IPS-15b (cell line): Measurements from ENCODE around the gene THSD7B.

ENCODE experiments used
- H3K27me3 ChIP-seq: one replicate; pipeline ENCODE4 v1.6.1; 2013; ENCODE audit warnings: low read length; ENCODE audit not compliant: control insufficient read depth, insufficient read depth
- H3K36me3 ChIP-seq: one replicate; pipeline ENCODE4 v1.6.1; 2013; ENCODE audit warnings: low read length; ENCODE audit not compliant: control insufficient read depth, insufficient read depth
- H3K4me1 ChIP-seq: one replicate; pipeline ENCODE4 v1.6.1; 2013; ENCODE audit warnings: mild to moderate bottlenecking, low read length; ENCODE audit not compliant: control insufficient read depth, insufficient read depth
- H3K4me3 ChIP-seq: one replicate; pipeline ENCODE4 v1.5.1; 2013; ENCODE audit warnings: low read depth, low read length
- H3K9ac ChIP-seq: one replicate; pipeline ENCODE4 v1.6.1; 2013; ENCODE audit warnings: low read depth, mild to moderate bottlenecking, low read length
- H3K9me3 ChIP-seq: one replicate; pipeline ENCODE4 v1.6.1; 2013; ENCODE audit warnings: mild to moderate bottlenecking, low read length; ENCODE audit not compliant: control insufficient read depth, insufficient read depth

THSD7B gene

DNA sequence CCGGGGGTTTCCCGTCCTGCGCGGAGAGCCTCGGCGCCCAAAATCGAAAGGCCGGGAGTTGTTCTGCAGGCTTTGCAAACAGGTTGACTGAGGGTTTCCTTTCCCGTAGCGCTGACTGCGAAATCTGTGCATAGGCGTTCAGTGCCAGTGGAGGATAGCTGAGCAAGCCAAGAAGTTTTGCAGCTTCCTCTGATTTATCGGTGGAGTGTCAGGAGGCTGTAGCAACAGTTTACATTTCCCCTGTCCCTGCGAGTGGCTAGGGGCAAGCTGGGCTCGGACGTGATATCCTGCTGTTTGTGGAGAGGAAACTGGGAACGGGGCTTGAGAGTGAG lies 694 bp downstream of the THSD7B start:
- H3K4me3 ChIP-seq: peak overlapping the region; percentile 67
- no peaks in the 10 kb centered on the region for H3K9me3 ChIP-seq
- H3K36me3 ChIP-seq: no peaks in the 10 kb centered on the region
- H3K4me1 ChIP-seq: peaks cover 7% of the 10 kb centered on the region
- H3K9ac ChIP-seq: peak overlapping the region; percentile 43
- peaks cover 60% of the 10 kb centered on the region for H3K27me3 ChIP-seq

DNA sequence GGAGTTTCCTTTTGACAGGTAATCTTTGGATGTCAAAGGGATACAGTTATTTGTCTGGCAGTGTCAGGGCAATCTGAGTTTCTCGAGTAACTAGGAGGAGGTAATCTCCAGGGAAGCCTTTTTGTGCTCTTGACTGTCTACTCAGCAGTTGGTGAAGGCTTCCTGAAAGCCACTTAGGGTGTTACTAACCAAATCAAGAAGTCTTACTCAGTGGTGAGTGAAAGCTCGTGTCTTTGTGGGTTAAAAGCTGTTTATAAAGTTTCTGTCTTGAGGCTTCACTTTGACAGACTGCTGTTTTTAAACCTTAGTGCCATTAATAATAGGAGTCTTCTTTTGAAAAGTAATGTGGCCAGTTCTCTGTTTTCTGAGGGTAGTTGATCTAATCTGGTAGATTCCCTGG lies 1.7 kb downstream of the THSD7B start:
- Histone ChIP-seq H3K4me3 (peak overlapping the region; percentile 67), H3K27me3 (peaks cover 60% of the 10 kb centered on the region), H3K4me1 (peaks cover 7% of the 10 kb centered on the region), H3K9me3 (no peaks in the 10 kb centered on the region), H3K9ac (no peak overlapping the region), H3K36me3 (no peaks in the 10 kb centered on the region)

DNA sequence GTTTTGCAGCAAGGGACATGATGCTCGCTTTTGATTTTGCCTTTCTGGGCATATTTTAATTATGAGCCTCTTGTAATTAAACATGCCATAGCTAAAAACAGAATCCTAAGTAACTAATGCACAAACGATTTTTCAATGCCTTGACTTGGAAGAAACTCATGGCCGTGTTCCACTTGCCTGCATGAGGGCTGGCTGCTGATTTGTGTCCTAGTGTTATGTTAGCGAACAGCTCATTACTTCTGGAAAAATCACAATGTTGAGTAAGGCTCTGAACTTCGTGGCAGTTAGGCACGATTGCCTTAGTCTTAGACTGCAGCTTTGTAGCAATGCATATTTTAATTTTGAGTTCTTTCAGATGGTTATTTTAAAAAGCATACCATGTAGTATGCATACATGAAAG lies 4.5 kb downstream of the THSD7B start:
- peaks cover 33% of the 10 kb centered on the region for H3K27me3 ChIP-seq
- H3K36me3 ChIP-seq: no peaks in the 10 kb centered on the region
- no peak overlapping the region for H3K9ac ChIP-seq
- peaks cover 7% of the 10 kb centered on the region for H3K4me1 ChIP-seq
- no peak overlapping the region for H3K4me3 ChIP-seq
- no peaks in the 10 kb centered on the region for H3K9me3 ChIP-seq

DNA sequence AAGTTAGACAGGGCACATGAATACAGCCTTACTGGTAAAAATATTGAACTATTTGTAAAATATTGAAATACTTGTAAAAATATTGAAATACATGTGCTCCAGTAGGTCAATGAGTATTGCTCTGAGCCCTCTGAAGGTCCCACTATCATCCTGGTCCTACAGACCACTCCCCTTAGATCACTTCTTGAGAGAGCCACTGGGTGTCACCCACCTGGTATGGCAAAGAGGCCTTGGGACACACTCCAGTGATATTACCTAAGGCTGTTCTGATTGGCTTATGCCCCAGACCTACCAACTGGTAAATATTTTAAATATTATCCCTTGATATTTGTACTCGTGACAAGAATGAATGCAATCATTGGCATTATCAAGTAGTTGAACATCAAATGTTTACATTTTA lies 5.0 kb downstream of the THSD7B start:
- Histone ChIP-seq H3K27me3 (peaks cover 32% of the 10 kb centered on the region), H3K9me3 (no peaks in the 10 kb centered on the region), H3K4me3 (no peak overlapping the region), H3K36me3 (no peaks in the 10 kb centered on the region), H3K9ac (no peak overlapping the region), H3K4me1 (peaks cover 7% of the 10 kb centered on the region)

DNA sequence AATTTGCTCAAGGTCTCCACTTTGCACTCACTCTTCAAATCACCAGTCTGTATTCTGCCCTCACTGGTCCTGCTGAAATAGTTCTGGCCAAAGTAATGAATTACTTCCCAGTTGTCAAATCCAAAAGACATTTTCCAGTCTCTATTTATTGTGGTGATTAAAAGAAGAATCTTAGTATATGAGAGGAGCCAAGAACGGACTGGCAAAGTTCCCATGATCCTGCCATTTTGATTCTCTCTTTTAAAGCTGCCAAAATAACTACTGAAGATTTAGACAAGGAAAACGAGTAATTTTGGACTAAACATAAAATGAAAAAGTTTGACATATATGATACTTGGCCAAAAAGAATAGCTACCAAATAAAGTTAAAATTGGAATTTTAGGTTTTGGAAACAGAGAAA lies 12.0 kb downstream of the THSD7B start:
- no peaks in the 10 kb centered on the region for H3K4me1 ChIP-seq
- no peaks in the 10 kb centered on the region for H3K9me3 ChIP-seq
- no peaks in the 10 kb centered on the region for H3K27me3 ChIP-seq
- H3K4me3 ChIP-seq: no peak overlapping the region
- H3K9ac ChIP-seq: no peak overlapping the region
- no peaks in the 10 kb centered on the region for H3K36me3 ChIP-seq

DNA sequence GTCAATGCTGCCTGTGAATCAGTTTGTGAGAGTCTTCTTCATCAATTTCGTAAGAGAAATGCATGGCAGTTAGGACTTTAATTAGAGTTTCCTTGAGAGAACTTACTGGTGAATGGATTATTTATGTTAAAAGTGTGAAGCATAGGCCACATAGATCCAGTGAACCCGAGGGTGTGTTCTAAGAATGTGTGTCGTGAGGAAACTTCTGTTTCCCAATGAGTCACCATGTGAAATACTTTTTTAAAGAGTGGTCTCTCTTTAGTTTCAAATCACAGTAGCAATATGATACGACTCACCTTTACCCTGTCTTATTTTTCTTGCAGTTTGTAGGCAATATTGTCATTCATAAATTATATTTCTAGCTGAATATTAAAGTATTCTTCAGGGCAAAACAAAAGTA lies 18.5 kb downstream of the THSD7B start:
- H3K9ac ChIP-seq: no peak overlapping the region
- H3K4me1 ChIP-seq: no peaks in the 10 kb centered on the region
- H3K9me3 ChIP-seq: no peaks in the 10 kb centered on the region
- H3K36me3 ChIP-seq: no peaks in the 10 kb centered on the region
- no peaks in the 10 kb centered on the region for H3K27me3 ChIP-seq
- no peak overlapping the region for H3K4me3 ChIP-seq

DNA sequence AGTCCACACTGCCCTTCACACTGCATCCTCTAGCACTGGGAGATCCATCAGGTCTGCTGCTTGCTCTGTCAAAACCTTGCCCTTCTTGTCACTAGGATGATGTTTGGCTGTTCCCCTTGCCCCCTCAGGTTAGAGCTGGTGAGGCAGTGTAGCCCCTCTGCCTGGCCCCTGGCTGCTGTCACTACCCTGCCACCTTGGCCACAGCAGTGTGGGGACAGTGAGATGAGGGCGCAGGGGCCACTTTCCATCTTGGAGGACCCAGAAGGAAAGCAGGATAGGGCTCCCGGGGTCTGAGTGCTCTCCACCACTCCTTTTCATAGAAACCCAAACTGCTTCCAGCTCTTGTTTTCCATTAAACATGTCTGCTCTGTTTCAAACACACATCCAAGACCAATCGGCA lies 19.9 kb downstream of the THSD7B start:
- Histone ChIP-seq H3K4me1 (no peaks in the 10 kb centered on the region), H3K36me3 (no peaks in the 10 kb centered on the region), H3K9ac (no peak overlapping the region), H3K9me3 (no peaks in the 10 kb centered on the region), H3K27me3 (no peaks in the 10 kb centered on the region), H3K4me3 (no peak overlapping the region)

DNA sequence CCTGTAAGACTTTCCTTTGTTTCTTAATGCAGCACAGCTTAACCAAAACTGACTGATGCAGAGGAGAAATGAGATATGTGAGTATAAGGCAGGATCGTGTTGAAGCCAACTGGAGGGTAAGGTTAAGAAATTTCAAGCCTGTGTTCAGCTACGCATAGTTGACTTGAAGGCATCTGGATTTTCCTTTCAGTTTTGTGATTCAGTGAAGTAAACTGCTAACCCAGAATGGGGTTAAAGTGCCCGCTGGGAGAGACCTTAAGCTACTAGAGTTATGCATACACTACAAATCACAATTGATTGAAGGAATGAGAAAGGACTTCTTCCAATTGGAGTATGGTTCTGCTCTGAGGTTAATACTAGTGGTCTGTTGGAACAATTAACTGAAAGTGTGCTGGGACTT lies 22.6 kb downstream of the THSD7B start:
- Histone ChIP-seq H3K4me1 (no peaks in the 10 kb centered on the region), H3K27me3 (no peaks in the 10 kb centered on the region), H3K9me3 (no peaks in the 10 kb centered on the region), H3K9ac (no peak overlapping the region), H3K4me3 (no peak overlapping the region), H3K36me3 (no peaks in the 10 kb centered on the region)

DNA sequence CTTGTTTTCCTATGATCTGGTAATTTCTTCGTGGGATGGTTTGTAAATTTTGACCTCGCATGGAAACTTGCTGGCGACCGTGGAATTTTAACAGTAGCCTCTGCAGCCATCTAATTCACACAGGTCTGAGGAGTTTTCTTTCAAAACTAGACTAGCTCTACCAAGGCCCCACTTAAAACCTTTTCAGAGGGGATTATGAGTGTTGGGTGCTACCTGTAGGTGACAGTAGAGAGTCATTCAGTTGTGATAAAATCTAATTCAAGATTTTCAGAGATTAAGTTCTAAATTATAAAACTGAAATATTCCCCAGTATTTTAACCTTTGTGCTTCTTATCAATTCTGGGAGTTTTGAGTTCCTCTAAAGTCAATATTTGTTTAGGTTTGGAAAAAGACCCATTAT lies 31.0 kb downstream of the THSD7B start:
- Histone ChIP-seq H3K9me3 (no peaks in the 10 kb centered on the region), H3K9ac (no peak overlapping the region), H3K4me1 (no peaks in the 10 kb centered on the region), H3K27me3 (no peaks in the 10 kb centered on the region), H3K36me3 (no peaks in the 10 kb centered on the region), H3K4me3 (no peak overlapping the region)

DNA sequence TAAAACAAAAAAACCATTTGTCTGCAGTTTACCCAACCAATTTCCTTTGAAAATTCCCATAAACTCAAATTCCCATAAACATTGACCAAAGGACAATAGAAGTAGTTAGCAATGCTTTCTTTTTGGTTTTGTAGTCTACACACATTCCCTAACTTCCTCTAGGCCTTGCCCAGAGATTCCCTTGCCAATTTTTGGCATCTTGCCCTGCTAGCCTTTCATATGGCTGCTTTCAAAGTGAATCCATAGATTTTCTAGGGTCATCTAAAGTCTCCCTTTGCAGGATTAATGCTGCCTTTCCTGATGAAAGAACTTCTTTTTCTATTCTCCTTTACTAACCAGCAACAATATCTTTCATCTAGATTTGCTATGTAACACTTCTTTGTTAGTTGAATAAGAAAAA lies 33.4 kb downstream of the THSD7B start:
- H3K36me3 ChIP-seq: no peaks in the 10 kb centered on the region
- H3K27me3 ChIP-seq: no peaks in the 10 kb centered on the region
- H3K9ac ChIP-seq: no peak overlapping the region
- H3K4me1 ChIP-seq: no peaks in the 10 kb centered on the region
- H3K4me3 ChIP-seq: no peak overlapping the region
- no peaks in the 10 kb centered on the region for H3K9me3 ChIP-seq

DNA sequence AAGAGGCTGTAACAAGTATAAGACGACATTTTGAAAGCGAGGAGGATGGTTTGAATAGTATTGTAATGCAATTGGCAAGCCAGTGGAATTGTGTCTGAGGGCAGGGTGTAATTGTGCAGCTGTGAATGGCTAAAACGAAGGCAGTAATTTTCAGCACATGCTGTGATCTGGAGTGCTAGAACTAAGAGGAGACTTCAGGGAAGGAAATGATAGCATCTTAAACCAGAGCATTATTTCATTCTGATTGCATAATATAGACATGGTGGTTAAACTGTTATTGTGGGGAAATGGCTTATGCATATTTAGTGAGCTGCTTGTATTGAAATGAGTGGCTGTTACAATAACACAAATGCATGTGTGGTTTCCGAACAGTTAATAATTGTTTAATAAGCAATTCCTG lies 36.3 kb downstream of the THSD7B start:
- Histone ChIP-seq H3K27me3 (no peaks in the 10 kb centered on the region), H3K4me3 (no peak overlapping the region), H3K9me3 (no peaks in the 10 kb centered on the region), H3K9ac (no peak overlapping the region), H3K4me1 (no peaks in the 10 kb centered on the region), H3K36me3 (no peaks in the 10 kb centered on the region)

DNA sequence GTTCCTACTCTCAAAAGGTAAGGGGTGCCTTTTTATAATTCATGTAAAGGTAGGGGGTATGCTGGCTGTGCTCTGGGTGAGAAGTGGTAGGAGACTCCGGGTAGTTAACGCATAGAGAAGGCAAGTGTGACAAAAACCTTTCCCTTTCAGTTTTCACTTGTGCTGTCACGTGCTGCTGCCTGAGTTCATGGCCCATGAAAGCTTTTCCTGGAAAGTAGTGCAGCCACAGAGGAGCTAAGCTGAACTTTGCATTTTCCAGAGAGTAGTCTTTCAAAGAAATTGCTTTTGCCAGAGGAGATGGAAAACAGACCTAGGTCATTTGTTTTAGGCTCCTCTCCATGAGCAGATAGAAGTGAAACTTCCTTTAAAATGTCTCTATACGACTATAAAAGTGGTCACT lies 44.7 kb downstream of the THSD7B start:
- Histone ChIP-seq H3K4me3 (no peak overlapping the region), H3K36me3 (no peaks in the 10 kb centered on the region), H3K4me1 (no peaks in the 10 kb centered on the region), H3K9ac (no peak overlapping the region), H3K27me3 (no peaks in the 10 kb centered on the region), H3K9me3 (no peaks in the 10 kb centered on the region)

DNA sequence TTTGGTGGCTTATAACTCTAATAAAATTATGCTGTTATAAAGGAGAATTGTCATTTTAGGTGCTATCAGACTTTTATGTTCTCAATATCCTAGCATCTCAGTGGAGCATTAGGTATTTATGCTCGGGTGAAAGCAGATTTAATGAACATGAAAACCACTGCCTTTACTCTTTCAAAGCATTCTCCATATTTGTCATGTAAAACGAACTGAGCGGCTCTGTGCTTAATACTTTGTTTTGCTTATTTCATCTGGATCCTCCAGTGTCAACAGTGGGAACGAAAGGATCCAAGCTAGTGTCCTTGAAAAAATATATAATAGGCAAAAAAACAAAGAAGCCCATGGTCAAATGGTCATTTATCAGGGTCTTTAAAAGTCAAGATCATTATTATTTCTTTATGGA lies 53.5 kb downstream of the THSD7B start:
- H3K4me3 ChIP-seq: no peak overlapping the region
- H3K4me1 ChIP-seq: peaks cover 7% of the 10 kb centered on the region

More for the DNA sequence above, 53.5 kb downstream of the THSD7B start:
- Histone ChIP-seq H3K9ac (no peak overlapping the region), H3K27me3 (no peaks in the 10 kb centered on the region), H3K9me3 (no peaks in the 10 kb centered on the region), H3K36me3 (no peaks in the 10 kb centered on the region)
